Measurements from ENCODE around the gene HAUS7.

The HAUS7 gene

GRCh38 chrX:153499876-153500275 lies 29.5 kb upstream of the HAUS7 start:
- DNase-seq (ENCODE audit: low read depth in 2 of 3, low spot score in 1 of 3), result no peak

DNA sequence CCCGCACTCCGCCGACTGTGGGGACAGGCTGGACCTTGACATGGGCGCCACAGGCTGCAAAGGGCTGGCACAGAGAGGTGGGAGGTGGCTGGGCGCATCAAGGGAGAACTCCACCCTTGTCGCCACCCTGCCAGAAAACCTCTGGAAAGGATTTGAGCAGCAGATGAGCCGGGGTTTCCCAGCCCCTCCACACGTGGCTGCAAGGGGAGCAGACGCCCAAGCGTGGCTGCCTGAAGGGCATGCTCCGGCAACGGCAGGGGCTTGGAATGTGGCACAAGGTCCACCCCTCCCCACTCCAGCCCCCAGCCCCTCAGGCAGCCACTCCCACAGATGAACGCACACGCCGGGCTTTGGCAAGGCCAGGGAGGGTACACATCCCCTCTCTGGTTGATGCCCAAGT lies 29.0 kb upstream of the HAUS7 start:
- no peak for DNase-seq (ENCODE audit: low read depth in 2 of 3, low spot score in 1 of 3)

DNA sequence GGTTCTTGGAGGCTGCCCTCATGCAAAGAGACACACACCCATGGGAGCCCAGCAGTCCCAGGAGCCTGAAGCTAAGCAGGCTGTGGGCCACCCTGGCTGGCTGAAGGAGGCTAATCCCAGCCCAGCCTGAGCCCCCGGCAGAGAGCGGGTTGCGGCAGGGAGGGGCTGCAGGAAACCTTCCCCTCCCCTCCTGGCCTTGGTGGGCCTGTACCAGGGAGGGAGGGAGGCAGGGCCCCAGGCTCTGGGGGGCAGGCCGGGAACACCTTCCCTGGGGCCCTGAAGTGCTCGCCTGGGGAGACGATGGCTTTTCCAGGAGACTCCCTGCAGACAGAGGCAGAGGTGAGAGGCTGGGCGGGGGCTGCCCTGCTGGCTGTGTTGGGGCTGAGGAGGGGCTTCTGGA lies 28.1 kb upstream of the HAUS7 start:
- no peak for DNase-seq (ENCODE audit: low read depth in 2 of 3, low spot score in 1 of 3)

GRCh38 chrX:153496590-153496959 lies 26.2 kb upstream of the HAUS7 start:
- DNase-seq (ENCODE audit: low read depth in 2 of 3, low spot score in 1 of 3), result no peak

GRCh38 chrX:153495903-153496589 lies 25.7 kb upstream of the HAUS7 start:
- DNase-seq (ENCODE audit: low read depth in 2 of 3, low spot score in 1 of 3), result no peak

DNA sequence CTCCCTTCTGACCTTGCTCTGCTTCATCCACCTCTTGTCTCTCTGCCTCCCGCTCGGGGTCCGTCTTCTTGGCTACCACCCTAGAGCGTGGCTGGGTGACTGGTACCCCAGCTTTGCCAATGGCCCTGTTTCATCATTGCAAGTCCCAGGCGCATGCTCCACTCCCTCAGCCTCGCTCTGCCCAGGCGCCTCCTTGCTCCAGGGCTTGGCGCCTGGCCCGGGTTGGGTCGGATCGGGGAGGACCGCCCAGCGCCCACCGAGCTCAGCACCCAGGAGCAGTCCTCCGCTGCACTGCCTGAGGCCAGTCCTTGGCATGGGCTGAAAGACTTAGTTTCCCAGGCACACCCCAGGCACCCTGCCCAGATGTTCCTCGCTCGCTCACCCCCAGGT lies 25.0 kb upstream of the HAUS7 start:
- no peak for DNase-seq (ENCODE audit: low read depth in 2 of 3, low spot score in 1 of 3)

DNA sequence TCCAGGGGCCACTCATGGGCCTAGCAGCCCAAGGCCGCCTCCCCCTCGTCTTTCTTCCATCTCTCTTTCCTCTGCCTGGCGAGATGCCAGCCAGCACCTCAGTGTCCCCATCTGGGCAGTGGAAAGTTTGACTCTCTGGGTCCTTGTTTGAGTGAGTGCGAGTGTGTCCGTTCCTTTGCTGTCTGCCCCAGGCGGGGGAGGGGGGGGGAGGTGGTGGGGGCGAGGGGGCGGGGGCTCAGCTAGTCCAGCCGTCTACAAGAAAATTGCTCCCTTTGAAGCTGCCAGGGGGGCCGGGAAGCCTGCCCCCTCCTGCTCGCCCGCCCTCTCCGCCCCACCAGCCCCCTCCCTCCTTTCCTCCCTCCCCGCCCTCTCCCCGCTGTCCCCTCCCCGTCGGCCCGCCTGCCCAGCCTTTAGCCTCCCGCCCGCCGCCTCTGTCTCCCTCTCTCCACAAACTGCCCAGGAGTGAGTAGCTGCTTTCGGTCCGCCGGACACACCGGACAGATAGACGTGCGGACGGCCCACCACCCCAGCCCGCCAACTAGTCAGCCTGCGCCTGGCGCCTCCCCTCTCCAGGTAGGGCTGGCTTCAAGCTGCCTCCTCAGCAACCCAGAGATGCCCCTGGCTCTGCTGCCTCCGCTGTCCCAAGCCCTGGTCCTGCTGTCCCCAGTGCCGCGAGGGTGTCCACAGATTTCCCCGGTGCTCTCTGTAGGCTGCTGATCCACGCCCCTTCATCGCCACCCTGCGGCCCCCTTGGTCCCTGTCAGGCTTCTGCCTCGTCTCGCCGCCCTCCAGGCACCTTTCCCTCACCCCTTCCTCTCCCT lies 24.4 kb upstream of the HAUS7 start, which contains the start of gene BGN:
TSS of gene BGN (plus strand) at position 440 of the 821 bp plus-strand sequence. CDS start 9,652 bp downstream, outside the sequence.
- DNase-seq (ENCODE audit: low read depth in 2 of 3, low spot score in 1 of 3), result no peak

GRCh38 chrX:153494061-153494460 lies 23.7 kb upstream of the HAUS7 start:
- no peak for DNase-seq (ENCODE audit: low read depth in 2 of 3, low spot score in 1 of 3)

DNA sequence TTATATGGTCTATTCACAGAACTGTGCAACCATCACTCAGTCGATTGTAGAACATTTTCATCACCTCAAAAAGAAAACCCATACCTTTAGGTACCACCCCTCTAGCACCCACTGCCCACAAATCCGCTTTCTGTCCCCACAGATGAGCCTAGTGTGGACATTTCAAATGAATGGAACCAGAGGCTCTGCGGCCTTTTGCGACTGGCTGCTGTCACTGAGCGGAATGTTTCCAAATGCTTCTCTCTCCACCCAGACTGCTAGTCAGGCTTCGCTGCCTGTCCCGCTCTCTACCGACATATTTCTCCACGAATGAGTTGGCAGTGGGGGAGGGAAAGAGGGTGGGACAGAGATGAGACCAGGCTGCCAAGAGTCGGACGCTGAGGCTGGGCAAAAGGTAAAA lies 22.7 kb upstream of the HAUS7 start:
- no peak for DNase-seq (ENCODE audit: low read depth in 2 of 3, low spot score in 1 of 3)

GRCh38 chrX:153492543-153492942 lies 22.2 kb upstream of the HAUS7 start:
- no peak for DNase-seq (ENCODE audit: low read depth in 2 of 3, low spot score in 1 of 3)

- no peak for DNase-seq (ENCODE audit: low read depth in 2 of 3, low spot score in 1 of 3)
Observed at GRCh38 chrX:153491918-153492317, 21.5 kb upstream of the HAUS7 start.

DNA sequence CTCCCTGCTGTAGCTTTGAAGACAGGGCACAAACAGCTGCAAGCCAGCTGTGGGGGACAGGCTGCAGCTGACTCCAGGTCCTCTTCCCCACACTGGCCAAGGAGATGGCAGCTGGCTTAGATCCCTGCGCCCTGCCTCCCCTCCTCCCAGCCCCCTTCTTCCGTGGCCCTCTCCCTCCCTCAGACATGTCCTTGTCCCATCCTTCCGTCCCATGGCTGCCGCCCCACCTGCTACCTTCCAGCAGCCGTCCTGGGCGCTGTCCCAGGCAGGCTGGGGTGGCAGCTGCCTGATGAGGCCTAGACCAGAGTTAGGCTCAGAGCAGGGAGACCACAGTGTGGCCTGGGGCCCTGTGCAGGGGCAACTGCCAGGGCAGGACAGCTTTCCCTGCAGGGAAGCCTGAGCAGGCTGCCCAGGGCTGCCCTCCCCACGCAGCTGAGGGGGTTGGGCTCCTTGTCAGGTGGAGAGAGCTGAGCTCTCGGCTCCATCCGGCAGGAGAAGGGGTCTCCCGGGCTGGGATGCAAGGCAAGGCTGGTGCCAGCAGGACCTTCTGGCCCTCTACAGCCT lies 21.1 kb upstream of the HAUS7 start:
- DNase-seq (ENCODE audit: low read depth in 2 of 3, low spot score in 1 of 3), result no peak

- DNase-seq (ENCODE audit: low read depth in 2 of 3, low spot score in 1 of 3), result no peak
Observed at GRCh38 chrX:153490217-153490930, 20.0 kb upstream of the HAUS7 start.

DNA sequence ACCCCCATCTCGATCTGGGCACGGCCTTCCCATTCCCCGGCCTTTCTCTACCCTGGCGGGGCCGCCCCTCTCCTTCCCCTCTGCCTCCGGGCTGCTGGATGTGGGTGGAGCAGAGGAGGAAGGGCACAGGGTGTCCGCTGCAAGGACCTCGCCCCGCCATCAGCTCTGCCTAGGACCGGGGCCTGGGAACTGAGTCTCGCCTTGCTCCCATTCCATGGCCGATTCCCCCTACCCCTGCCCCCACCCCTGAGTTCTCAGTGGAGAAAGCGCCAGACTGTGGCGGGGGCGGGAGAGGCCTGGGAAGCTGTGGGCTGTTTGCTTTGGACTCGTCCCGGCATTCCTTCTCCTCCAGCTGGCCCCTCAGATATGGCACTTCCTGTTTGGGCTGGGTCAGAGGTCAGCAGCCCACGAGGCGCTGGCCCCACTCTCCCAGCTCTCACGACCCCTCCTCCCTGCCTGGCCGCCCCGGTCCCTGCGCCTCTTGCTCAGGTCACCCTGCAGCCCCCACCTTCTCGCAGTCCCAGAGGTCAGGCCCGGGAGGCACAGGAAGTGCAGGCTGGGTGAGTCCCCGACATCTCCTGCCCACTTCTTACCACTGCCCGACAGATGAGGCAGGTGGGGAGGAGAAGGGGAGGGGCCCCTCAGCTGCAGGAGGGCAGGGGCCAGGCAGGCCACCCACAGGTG lies 18.0 kb upstream of the HAUS7 start:
- DNase-seq (ENCODE audit: low read depth in 2 of 3, low spot score in 1 of 3), result no peak

DNA sequence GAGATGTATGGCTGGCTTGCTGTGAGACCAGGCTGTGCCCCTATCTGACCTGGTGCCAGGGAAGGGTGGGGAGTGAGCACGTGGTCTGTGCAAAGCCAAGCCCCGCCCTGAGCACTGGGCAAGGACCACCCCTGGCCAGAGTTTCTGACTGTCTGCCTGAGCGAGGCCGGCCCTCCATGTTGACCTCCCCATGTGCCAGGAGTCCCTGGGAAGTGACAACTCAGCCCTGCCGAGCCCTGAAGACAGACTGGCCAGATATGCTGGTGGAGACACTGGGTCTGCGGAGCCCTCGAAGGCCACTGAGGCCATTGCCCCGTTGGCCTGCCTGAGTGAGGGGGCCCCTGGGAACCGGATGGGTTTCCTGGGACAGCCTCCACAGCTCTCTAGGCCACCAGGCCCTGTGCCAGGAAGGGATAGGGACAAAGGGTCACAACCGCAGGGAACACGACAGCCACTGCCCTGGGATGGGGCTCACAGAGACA lies 17.3 kb upstream of the HAUS7 start:
- no peak for DNase-seq (ENCODE audit: low read depth in 2 of 3, low spot score in 1 of 3)

DNA sequence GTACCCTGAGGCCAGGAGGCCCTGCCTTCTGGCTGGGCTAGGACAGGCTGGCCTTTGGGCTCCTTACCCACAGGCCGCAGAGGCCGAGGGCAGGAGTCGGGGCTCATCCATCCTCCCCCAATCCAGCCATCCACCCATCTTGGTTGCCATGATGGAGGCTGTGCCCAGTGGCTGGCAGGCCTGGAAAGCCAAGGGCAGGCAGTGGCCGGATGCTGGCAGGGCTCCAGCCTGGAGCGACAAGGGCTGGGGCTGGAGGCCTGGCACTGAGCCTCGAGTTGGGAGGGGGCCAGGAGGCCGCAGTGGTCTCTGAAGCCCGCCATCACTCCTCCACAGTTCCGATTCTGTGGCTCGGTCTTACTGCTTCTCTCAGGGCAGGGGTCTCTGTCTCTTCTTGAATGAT lies 15.8 kb upstream of the HAUS7 start:
- DNase-seq (ENCODE audit: low read depth in 2 of 3, low spot score in 1 of 3), result no peak

GRCh38 chrX:153485396-153486080 lies 15.2 kb upstream of the HAUS7 start:
- DNase-seq (ENCODE audit: low read depth in 2 of 3, low spot score in 1 of 3), result no peak

- DNase-seq (ENCODE audit: low read depth in 2 of 3, low spot score in 1 of 3), result no peak
Observed at GRCh38 chrX:153482376-153483015, 12.1 kb upstream of the HAUS7 start.

DNA sequence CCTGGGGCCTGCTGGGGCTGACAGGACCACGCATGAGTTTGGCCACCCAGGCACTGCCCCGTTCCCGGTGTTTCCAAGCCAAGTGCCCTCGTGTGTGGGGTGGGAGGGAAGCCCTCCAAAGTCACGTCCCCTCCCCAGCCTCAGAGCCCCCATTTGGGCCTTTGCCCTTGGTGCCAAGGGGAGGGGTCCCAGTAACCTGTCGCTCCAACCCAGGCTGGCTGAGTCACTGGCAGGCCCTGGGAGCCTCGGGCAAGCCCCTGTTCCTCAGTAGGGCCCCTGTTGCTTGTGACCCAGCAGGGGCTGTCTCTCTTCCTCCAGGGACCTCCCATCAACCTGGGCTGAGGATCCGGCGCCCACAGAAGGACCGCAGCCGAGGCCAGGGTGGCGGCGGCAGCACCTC lies 10.7 kb upstream of the HAUS7 start:
- no peak for DNase-seq (ENCODE audit: low read depth in 2 of 3, low spot score in 1 of 3)

GRCh38 chrX:153478746-153479145 lies 8.4 kb upstream of the HAUS7 start:
- no peak for DNase-seq (ENCODE audit: low read depth in 2 of 3, low spot score in 1 of 3)
